ENCODE measurements around the gene EMC9. TPM values are rescaled to one million over a fixed set of nuclear protein-coding genes. Genes with fewer than 3 reads are reported as not detected.
A peak's percentile ranks its signal among the peaks of the same experiment; 100 is the strongest.

The EMC9 gene
- polyA plus RNA-seq, 1 experiment = 13.3 TPM

DNA sequence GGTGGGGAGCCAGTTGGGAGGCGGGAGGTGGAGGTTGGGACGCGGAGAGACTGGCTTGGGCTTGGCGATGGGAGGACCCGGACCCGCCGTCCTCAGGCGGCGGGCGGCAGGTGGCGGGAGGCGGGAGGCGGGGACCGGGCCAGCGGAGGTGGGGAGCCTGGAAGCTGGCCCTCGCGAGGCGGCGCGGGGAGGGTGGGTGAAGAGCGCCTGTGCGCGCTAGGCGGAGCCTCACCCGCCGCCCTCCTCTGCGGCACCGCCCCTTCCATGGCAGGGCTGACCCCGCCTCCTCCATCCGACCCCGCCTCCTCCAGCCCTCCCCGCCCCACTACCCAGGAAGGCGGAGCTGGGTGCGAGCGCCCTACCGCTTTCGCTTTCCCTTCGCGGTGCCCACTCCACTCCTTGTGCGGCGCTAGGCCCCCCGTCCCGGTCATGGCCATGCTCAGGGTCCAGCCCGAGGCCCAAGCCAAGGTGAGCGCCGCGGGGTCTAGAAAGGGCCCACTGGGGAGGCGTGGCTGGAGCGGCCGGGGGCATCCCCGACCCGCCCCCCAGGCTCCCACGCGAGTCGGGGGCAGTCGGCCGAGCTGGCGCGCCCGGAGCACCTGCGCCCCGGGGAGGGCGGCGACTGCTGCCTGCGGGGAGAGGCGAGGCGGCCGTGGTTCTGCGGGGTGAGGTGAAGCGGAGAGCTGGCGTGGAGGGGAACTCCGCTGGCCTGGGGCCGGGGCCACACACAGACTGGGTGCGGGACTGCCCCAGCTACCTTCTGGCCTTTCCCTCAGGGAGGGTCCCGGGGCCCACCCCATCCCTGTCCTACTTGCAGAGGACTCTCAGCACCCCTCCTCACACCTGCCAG is 5.3 kb downstream of the EMC9 start, which contains the start of gene PSME1:
Gene PSME1 (plus strand): TSS at position 361 of the 850 bp plus-strand sequence. CDS start 69 bp downstream, at position 430.
- POLR2A ChIA-PET = interaction anchor here (0.6 to 1.3 kb wide), 4 partner anchors 10 to 774 kb away, joined by 3 to 6 read pairs (median 4); partner anchors contain the start of gene PSME2
- CTCF ChIA-PET = interaction anchor here (0.6 to 3.3 kb wide), 8 partner anchors 10 to 172 kb away, joined by 3 to 16 read pairs (median 3); partner anchors contain the start of genes CIDEB, IPO4 and IRF9
- Histone ChIP-seq H3K36me3 (ENCODE audit: control insufficient read depth, insufficient read depth, low read length) (peaks cover 20% of the 10 kb centered on the region), H3K27me3 (ENCODE audit: control insufficient read depth, insufficient read depth, low read length) (no peaks in the 10 kb centered on the region), H3K4me3 (ENCODE audit: low read depth, low read length) (peak within 1 kb of the TSS; percentile 86)
- TF ChIP-seq CTCF (IDR thresholded peaks at IDR 0.05; ENCODE audit: insufficient read depth, low read depth, low read length) = no peak
- DNase-seq (ENCODE audit: low read depth) = peak; percentile 32

DNA sequence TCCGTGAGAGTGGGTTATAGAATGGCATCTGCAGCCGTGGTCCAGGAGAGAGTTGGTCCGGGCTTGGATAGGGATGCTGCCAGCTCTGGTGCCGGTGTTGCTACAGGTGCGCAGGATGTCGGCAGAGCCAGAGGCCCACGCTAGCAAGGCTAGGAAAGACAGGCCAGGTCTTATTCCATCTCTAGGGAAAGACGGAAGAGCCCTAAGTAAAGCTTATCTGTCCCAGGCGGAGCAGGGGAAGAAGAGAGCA is 5.9 kb downstream of the EMC9 start:
- ChIA-PET POLR2A (interaction anchor here (0.6 to 1.3 kb wide), 3 partner anchors 11 to 774 kb away, joined by 3 to 6 read pairs (median 4); partner anchors contain the start of gene PSME2), CTCF (interaction anchor here (1.0 to 3.3 kb wide), 7 partner anchors 9 to 172 kb away, joined by 3 to 16 read pairs (median 4); partner anchors contain the start of genes CIDEB, IPO4 and IRF9)
- Histone ChIP-seq H3K27me3 (ENCODE audit: control insufficient read depth, insufficient read depth, low read length) (no peaks in the 10 kb centered on the region), H3K36me3 (ENCODE audit: control insufficient read depth, insufficient read depth, low read length) (peaks cover 20% of the 10 kb centered on the region), H3K4me3 (ENCODE audit: low read depth, low read length) (peak overlapping the region; percentile 86)
- no peak for DNase-seq (ENCODE audit: low read depth)
- no peak for TF ChIP-seq CTCF (IDR thresholded peaks at IDR 0.05; ENCODE audit: insufficient read depth, low read depth, low read length)

DNA sequence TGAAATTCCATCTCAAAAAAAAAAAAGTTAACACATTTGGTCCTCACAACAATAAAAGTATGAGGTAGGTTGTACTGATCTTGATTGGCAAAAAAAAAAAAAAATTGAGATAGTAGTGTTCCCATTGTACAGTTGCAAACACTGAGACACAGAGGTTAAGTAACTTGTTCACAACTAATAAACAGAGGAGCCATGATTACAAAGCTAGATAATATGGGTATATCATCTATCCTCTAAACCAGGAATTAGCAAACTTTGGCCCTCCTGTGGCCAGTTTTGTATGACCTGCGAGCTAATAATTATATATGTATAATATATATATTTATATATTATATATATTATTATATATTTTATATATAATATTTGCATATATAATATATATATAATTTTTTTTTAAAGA is 7.7 kb downstream of the EMC9 start:
- CTCF ChIA-PET = interaction anchor here (1.0 to 1.7 kb wide), 3 partner anchors 15 to 76 kb away, joined by 3 to 4 read pairs (median 4); no protein-coding TSS in a partner anchor
- DNase-seq (ENCODE audit: low read depth) = no peak
- peaks cover 13% of the 10 kb centered on the region for H3K36me3 ChIP-seq (ENCODE audit: control insufficient read depth, insufficient read depth, low read length)
- no peak for TF ChIP-seq CTCF (IDR thresholded peaks at IDR 0.05; ENCODE audit: insufficient read depth, low read depth, low read length)
- H3K4me3 ChIP-seq (ENCODE audit: low read depth, low read length) = no peak overlapping the region
- POLR2A ChIA-PET = no interaction called here
- no peaks in the 10 kb centered on the region for H3K27me3 ChIP-seq (ENCODE audit: control insufficient read depth, insufficient read depth, low read length)

DNA sequence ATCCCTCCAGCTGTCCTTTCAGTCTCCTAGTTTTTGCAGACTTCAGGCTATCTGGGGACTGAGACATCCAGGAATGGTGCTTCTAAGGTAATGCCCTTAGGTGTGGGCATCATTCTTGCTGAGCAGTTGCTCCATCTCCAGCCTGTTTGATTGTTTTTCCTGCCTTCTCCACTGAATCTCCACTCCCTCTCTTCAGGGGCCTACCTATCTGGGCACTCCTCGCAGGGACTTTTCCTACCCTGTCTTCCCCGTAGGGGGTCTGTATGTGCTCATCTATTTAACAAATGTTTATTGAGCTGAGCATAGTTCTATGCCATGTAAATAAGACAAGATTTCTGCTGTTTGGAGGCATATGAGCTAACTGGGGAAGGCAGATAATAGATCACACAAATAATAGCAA is 8.4 kb downstream of the EMC9 start:
- no peak for TF ChIP-seq CTCF (IDR thresholded peaks at IDR 0.05; ENCODE audit: insufficient read depth, low read depth, low read length)
- Histone ChIP-seq H3K27me3 (ENCODE audit: control insufficient read depth, insufficient read depth, low read length) (no peaks in the 10 kb centered on the region), H3K36me3 (ENCODE audit: control insufficient read depth, insufficient read depth, low read length) (peaks cover 5% of the 10 kb centered on the region), H3K4me3 (ENCODE audit: low read depth, low read length) (no peak overlapping the region)
- CTCF ChIA-PET = interaction anchor here (0.6 to 1.3 kb wide), 3 partner anchors 14 to 53 kb away, joined by 3 to 4 read pairs (median 3); no protein-coding TSS in a partner anchor
- POLR2A ChIA-PET = no interaction called here
- DNase-seq (ENCODE audit: low read depth) = no peak

- Histone ChIP-seq H3K4me3 (ENCODE audit: low read depth, low read length) (no peak overlapping the region), H3K36me3 (ENCODE audit: control insufficient read depth, insufficient read depth, low read length) (no peaks in the 10 kb centered on the region), H3K27me3 (ENCODE audit: control insufficient read depth, insufficient read depth, low read length) (no peaks in the 10 kb centered on the region)
- POLR2A ChIA-PET = no interaction called here
- TF ChIP-seq CTCF (IDR thresholded peaks at IDR 0.05; ENCODE audit: insufficient read depth, low read depth, low read length) = no peak
- no peak for DNase-seq (ENCODE audit: low read depth)
- CTCF ChIA-PET = interaction anchor here (0.5 to 1.3 kb wide), 3 partner anchors 14 to 147 kb away, joined by 3 to 4 read pairs (median 3); no protein-coding TSS in a partner anchor
These were observed 9.2 kb downstream of the EMC9 start for GRCh38 chr14:24132061-24132685.

All from BJ (cell line).